A549 (cell line): ENCODE results near the gene ZNF33B. TPM values are rescaled to one million over a fixed set of nuclear protein-coding genes. Genes with fewer than 3 reads are reported as not detected.
"Not testable (repeated sequence)": the region's sequence is repeated elsewhere in the genome, so short reads cannot be mapped to it uniquely, and the experiment has no call there.

Experiments used
- ATAC-seq, 2 experiments: fragments of 200-7000 bp in 1 of 2; fragments of >200 bp in 1 of 2; cut with Nextera tagmentation in 1 of 2; cut with Tn5 transposase in 1 of 2; 3 replicates each; pipeline versions ENCODE4 v1.8.0 to v1.9.1; 2018 to 2020; ENCODE audit warnings: mild to moderate bottlenecking in 1 of 2, moderate library complexity in 1 of 2
- CTCF ChIA-PET: fragments of 300-600 bp; sonication (Branson Sonifier 250); formaldehyde crosslinking; extraction: SDS; loops from one replicate; lab custom pipeline; 2021; ENCODE audit warnings: antibody characterized with exemption, inconsistent platforms; lab: Yijun Ruan, JAX
- POLR2A ChIA-PET: fragments of 350-600 bp; formaldehyde crosslinking; extraction: SDS; loops from one replicate; lab custom pipeline; 2021; ENCODE audit warnings: antibody characterized with exemption, inconsistent platforms; lab: Yijun Ruan, JAX
- DNase-seq, 2 experiments: peaks; one replicate each; pipeline versions ENCODE4 v3.0.0 to v3.0.0-alpha.2; 2011 to 2016; ENCODE audit warnings: low read depth in 1 of 2, low spot score in 1 of 2
- FAIRE-seq: peaks from 2 replicates; lab custom pipeline; 2011; peaks lifted over from hg19 to GRCh38; lab: Jason Lieb, UNC
- H3K27ac ChIP-seq, 2 experiments: fragments of >200 bp; sonication (Bioruptor Twin); formaldehyde crosslinking; 3 replicates each; pipeline ENCODE4 v1.5.1; 2016 to 2017
- H3K4me1 ChIP-seq: fragments of >200 bp; sonication (Bioruptor Twin); formaldehyde crosslinking; 3 replicates; pipeline ENCODE4 v1.6.1; 2016
- H3K4me2 ChIP-seq: fragments of >200 bp; sonication (Bioruptor Twin); formaldehyde crosslinking; 3 replicates; pipeline ENCODE4 v1.6.1; 2016
- H3K4me3 ChIP-seq: fragments of >200 bp; sonication (Bioruptor Twin); formaldehyde crosslinking; 3 replicates; pipeline ENCODE4 v1.5.1; 2016
- H3K9me3 ChIP-seq: fragments of >200 bp; sonication (Bioruptor Twin); formaldehyde crosslinking; 3 replicates; pipeline ENCODE4 v1.6.1; 2016
- CHD4 ChIP-seq: fragments of 200-600 bp; sonication (generic); IDR thresholded peaks from 2 replicates; pipeline ENCODE4 v1.6.1; 2016; ENCODE audit warnings: antibody characterized with exemption, mild to moderate bottlenecking, borderline replicate concordance
- EHMT2 ChIP-seq: fragments of 200-600 bp; sonication (generic); IDR thresholded peaks from 2 replicates; pipeline ENCODE4 v1.6.1; 2016; ENCODE audit warnings: antibody characterized with exemption, low read depth, mild to moderate bottlenecking, moderate library complexity
- EP300 ChIP-seq, 2 experiments: fragments of >200 bp; sonication (Bioruptor Twin); formaldehyde crosslinking; IDR thresholded peaks; 2 replicates in 1 of 2; 3 replicates in 1 of 2; pipeline ENCODE4 v1.6.1; 2016 to 2017
- FOSB ChIP-seq: fragments of 250-450 bp; sonication (Bioruptor Pico); IDR thresholded peaks from 2 replicates; pipeline ENCODE4 v1.5.0; 2020; ENCODE audit warnings: mild to moderate bottlenecking, moderate library complexity
- HEYL ChIP-seq: fragments of 250-450 bp; sonication (Bioruptor Pico); IDR thresholded peaks from 2 replicates; pipeline ENCODE4 v1.8.0; 2021; ENCODE audit warnings: mild to moderate bottlenecking, moderate library complexity
- HOXA7 ChIP-seq: fragments of 250-450 bp; sonication (Bioruptor Pico); IDR thresholded peaks from 2 replicates; pipeline ENCODE4 v1.5.0; 2020; ENCODE audit warnings: mild to moderate bottlenecking, moderate library complexity
- HOXB13 ChIP-seq: fragments of 250-450 bp; sonication (Bioruptor Pico); IDR thresholded peaks from 2 replicates; pipeline ENCODE4 v1.5.0; 2020; ENCODE audit warnings: low read depth, mild to moderate bottlenecking, moderate library complexity
- KDM5A ChIP-seq: fragments of 200-600 bp; sonication (generic); IDR thresholded peaks from 2 replicates; pipeline ENCODE4 v1.6.1; 2016; ENCODE audit warnings: antibody characterized with exemption, mild to moderate bottlenecking
- NPAS2 ChIP-seq: fragments of 250-450 bp; sonication (Bioruptor Pico); IDR thresholded peaks from 2 replicates; pipeline ENCODE4 v1.8.0; 2022; ENCODE audit warnings: mild to moderate bottlenecking, moderate library complexity, borderline replicate concordance
- RARB ChIP-seq: fragments of 250-450 bp; sonication (Bioruptor Pico); IDR thresholded peaks from 2 replicates; pipeline ENCODE4 v1.8.0; 2021; ENCODE audit warnings: mild to moderate bottlenecking, moderate library complexity
- RNF2 ChIP-seq: fragments of 200-600 bp; sonication (generic); IDR thresholded peaks from 2 replicates; pipeline ENCODE4 v1.6.1; 2016; ENCODE audit warnings: low read depth, mild to moderate bottlenecking, antibody characterized with exemption, moderate library complexity, borderline replicate concordance
- TFCP2L1 ChIP-seq: fragments of 250-450 bp; sonication (Bioruptor Pico); IDR thresholded peaks from 2 replicates; pipeline ENCODE4 v1.5.0; 2021; ENCODE audit warnings: mild to moderate bottlenecking
- ZFP36 ChIP-seq: fragments of 450-650 bp; IDR thresholded peaks from 2 replicates; pipeline ENCODE4 v1.6.1; 2014; ENCODE audit warnings: borderline replicate concordance; ENCODE audit not compliant: partially characterized antibody
- WGBS: methylation state at CpG from one replicate; pipeline ENCODE4 v1.1.6; 2017; ENCODE audit errors: missing lambda C conversion rate; 5-methylcytosine and 5-hydroxymethylcytosine counted together
- polyA plus RNA-seq, 4 experiments: library from polyadenylated mRNA; depleted of rRNA in 3 of 4; stranded (reverse); fragments of >200 nt; fragmentation: RNase III in 1 of 4; extraction: RNeasy Plus Mini Kit Qiagen cat#74134 plus additional on column Dnase treatment in 1 of 4; gene quantifications; 2 replicates in 3 of 4; 3 replicates in 1 of 4; pipeline ENCODE4 v1.2.3, GENCODE V29; 2011 to 2017
- TF ChIP-seq, protein P1 (sequence below): IDR thresholded peaks from 2 replicates; pipeline ENCODE4 v1.6.1; 2012; ENCODE audit warnings: low read depth, borderline replicate concordance
- TF ChIP-seq, protein P2 (sequence below): fragments of >200 bp; sonication (Bioruptor Twin); formaldehyde crosslinking; IDR thresholded peaks from 2 replicates; pipeline ENCODE4 v1.6.1; 2016
- TF ChIP-seq, protein P3 (sequence below): fragments of >200 bp; sonication (Bioruptor Twin); formaldehyde crosslinking; IDR thresholded peaks from 3 replicates; pipeline ENCODE4 v1.6.1; 2016
- TF ChIP-seq, protein P4 (sequence below): fragments of 150-350 bp; IDR thresholded peaks from 2 replicates; pipeline ENCODE4 v1.6.1; 2014; ENCODE audit warnings: low read depth, mild to moderate bottlenecking, low read length
- TF ChIP-seq, protein P5 (sequence below): fragments of 450-650 bp; IDR thresholded peaks from 2 replicates; pipeline ENCODE4 v1.6.1; 2014; ENCODE audit warnings: antibody characterized with exemption

Gene ZNF33B
- polyA plus RNA-seq, 2 of the 4 experiments (the other 2 are of a cell fraction): 10.7 to 12.4 TPM

DNA sequence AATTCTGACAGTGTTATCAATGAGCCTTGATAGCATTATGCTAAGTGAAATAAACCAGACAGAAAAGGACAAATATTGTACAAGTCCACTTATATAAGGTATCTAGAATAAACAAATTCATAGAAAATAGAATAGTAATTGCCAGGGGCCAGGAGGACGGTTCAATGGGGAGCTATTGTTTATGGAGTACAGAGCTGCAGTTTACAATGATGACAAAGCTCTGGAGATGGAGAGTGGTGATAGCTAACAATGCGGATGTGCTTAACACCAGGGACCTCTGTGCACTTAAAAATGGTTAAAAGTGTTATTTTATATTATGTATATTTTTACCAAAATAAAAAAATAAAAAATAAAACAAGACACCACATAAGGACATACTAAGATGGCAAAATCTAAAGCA is 46.1 kb upstream of the ZNF33B start:
- WGBS: 29% methylated on average over 2 of the region's 2 CpGs

DNA sequence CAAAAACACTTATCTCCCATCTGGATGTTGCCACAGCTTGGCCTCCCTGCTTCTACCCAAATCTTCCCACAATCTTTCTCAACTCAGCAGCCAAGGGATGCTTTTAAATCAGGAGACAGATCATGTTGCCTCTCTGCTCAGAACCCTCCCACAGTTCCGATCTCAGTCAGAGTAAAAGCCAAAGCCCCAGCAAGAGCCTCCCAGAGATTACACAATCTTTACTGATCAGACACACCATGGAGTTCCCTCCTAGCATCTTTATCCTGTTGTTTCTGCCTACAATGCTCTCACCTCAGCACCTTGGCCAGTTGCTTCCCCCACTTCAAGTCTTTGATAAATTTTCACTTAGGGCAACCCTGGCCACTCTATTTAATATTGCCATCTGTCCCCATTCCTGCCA is 41.9 kb upstream of the ZNF33B start:
- ChIA-PET POLR2A (no interaction called here), CTCF (no interaction called here)
- H3K4me1 ChIP-seq: no peaks in the 10 kb centered on the region
- H3K9me3 ChIP-seq: 0 out of 3 replicates have a peak, but pooled peaks cover 2% of the 10 kb centered on the region
- FAIRE-seq: no peak
- ATAC-seq: no peak
- no peak overlapping the region for H3K4me3 ChIP-seq
- no peak overlapping the region for H3K4me2 ChIP-seq
- no peak for DNase-seq
- H3K27ac ChIP-seq: no peak overlapping the region
- TF ChIP-seq ZFP36: no peak
- TF ChIP-seq HEYL (CRISPR knock-in tag): no peak
- no peak for TF ChIP-seq EHMT2
- TF ChIP-seq NPAS2: no peak
- TF ChIP-seq RNF2: no peak
- TF ChIP-seq, protein P1, sequence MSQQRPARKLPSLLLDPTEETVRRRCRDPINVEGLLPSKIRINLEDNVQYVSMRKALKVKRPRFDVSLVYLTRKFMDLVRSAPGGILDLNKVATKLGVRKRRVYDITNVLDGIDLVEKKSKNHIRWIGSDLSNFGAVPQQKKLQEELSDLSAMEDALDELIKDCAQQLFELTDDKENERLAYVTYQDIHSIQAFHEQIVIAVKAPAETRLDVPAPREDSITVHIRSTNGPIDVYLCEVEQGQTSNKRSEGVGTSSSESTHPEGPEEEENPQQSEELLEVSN: no peak
- WGBS: 90% methylated on average over 1 of the region's 1 CpG

More for the DNA sequence above, 46.1 kb upstream of the ZNF33B start:
- Histone ChIP-seq H3K4me3 (no peak overlapping the region), H3K27ac (no peak overlapping the region), H3K4me2 (no peak overlapping the region), H3K9me3 (0 out of 3 replicates have a peak, but pooled peaks cover 2% of the 10 kb centered on the region), H3K4me1 (no peaks in the 10 kb centered on the region)
- no peak for FAIRE-seq
- TF ChIP-seq, protein P2, sequence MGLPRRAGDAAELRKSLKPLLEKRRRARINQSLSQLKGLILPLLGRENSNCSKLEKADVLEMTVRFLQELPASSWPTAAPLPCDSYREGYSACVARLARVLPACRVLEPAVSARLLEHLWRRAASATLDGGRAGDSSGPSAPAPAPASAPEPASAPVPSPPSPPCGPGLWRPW: no peak
- no peak for TF ChIP-seq FOSB (CRISPR knock-in tag)
- TF ChIP-seq TFCP2L1 (CRISPR knock-in tag): no peak
- TF ChIP-seq, protein P3, sequence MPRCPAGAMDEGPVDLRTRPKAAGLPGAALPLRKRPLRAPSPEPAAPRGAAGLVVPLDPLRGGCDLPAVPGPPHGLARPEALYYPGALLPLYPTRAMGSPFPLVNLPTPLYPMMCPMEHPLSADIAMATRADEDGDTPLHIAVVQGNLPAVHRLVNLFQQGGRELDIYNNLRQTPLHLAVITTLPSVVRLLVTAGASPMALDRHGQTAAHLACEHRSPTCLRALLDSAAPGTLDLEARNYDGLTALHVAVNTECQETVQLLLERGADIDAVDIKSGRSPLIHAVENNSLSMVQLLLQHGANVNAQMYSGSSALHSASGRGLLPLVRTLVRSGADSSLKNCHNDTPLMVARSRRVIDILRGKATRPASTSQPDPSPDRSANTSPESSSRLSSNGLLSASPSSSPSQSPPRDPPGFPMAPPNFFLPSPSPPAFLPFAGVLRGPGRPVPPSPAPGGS: no peak
- TF ChIP-seq, protein P4, sequence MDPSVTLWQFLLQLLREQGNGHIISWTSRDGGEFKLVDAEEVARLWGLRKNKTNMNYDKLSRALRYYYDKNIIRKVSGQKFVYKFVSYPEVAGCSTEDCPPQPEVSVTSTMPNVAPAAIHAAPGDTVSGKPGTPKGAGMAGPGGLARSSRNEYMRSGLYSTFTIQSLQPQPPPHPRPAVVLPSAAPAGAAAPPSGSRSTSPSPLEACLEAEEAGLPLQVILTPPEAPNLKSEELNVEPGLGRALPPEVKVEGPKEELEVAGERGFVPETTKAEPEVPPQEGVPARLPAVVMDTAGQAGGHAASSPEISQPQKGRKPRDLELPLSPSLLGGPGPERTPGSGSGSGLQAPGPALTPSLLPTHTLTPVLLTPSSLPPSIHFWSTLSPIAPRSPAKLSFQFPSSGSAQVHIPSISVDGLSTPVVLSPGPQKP: no peak
- TF ChIP-seq, protein P5, sequence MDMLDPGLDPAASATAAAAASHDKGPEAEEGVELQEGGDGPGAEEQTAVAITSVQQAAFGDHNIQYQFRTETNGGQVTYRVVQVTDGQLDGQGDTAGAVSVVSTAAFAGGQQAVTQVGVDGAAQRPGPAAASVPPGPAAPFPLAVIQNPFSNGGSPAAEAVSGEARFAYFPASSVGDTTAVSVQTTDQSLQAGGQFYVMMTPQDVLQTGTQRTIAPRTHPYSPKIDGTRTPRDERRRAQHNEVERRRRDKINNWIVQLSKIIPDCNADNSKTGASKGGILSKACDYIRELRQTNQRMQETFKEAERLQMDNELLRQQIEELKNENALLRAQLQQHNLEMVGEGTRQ: no peak
- no peak for TF ChIP-seq HOXA7 (CRISPR knock-in tag)
- TF ChIP-seq CHD4: no peak
- no peak for TF ChIP-seq EP300 (IDR thresholded peaks at IDR 0.05)
- no peak for TF ChIP-seq HOXB13 (CRISPR knock-in tag)
- no peak for TF ChIP-seq KDM5A
- no peak for TF ChIP-seq NPAS2
- TF ChIP-seq RARB (CRISPR knock-in tag): no peak
- TF ChIP-seq, protein P1: no peak
- no peak for ATAC-seq
- POLR2A ChIA-PET: no interaction called here
- no peak for DNase-seq
- CTCF ChIA-PET: no interaction called here

DNA sequence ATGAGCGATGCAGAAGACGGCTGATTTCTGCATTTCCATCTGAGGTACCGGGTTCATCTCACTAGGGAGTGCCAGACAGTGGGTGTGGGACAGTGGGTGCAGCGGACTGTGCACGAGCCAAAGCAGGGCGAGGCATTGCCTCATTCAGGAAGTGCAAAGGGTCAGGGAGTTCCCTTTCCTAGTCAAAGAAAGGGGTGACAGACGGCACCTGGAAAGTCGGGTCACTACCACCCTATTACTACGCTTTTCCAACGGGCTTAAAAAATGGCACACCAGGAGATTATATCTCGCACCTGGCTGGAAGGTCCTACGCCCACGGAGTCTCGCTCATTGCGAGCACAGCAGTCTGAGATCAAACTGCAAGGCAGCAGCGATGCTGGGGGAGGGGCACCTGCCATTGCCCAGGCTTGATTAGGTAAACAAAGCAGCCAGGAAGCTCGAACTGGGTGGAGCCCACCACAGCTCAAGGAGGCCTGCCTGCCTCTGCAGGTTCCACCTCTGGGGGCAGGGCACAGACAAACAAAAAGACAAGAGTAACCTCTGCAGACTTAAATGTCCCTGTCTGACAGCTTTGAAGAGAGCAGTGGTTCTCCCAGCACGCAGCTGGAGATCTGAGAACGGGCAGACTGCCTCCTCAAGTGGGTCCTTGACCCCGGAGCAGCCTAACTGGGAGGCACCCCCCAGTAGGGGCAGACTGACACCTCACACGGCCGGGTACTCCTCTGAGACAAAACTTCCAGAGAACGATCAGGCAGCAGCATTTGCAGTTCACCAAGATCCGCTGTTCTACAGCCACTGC is 27.0 kb upstream of the ZNF33B start:
- H3K9me3 ChIP-seq, ATAC-seq, POLR2A ChIA-PET, H3K4me1 ChIP-seq, FAIRE-seq, CTCF ChIA-PET: not testable (repeated sequence)
- DNase-seq: peak in 1 of 2 experiments; percentile 28
- 9% methylated on average over 21 of the region's 24 CpGs for WGBS
- peak overlapping the region; percentile 50 for H3K4me2 ChIP-seq
- 0 out of 6 replicates have a peak overlapping the region, but pooled peaks of 1 of the 2 experiments have one; percentile 21 for H3K27ac ChIP-seq
- peak overlapping the region; percentile 38 for H3K4me3 ChIP-seq
